ENCODE results near the gene MED12L. TPM values are rescaled to one million over a fixed set of nuclear protein-coding genes. Genes with fewer than 3 reads are reported as not detected.

The MED12L gene
- total and polyA plus RNA-seq, 7 donors: 0.16 to 0.71 (median 0.28) TPM; not detected in 2

DNA sequence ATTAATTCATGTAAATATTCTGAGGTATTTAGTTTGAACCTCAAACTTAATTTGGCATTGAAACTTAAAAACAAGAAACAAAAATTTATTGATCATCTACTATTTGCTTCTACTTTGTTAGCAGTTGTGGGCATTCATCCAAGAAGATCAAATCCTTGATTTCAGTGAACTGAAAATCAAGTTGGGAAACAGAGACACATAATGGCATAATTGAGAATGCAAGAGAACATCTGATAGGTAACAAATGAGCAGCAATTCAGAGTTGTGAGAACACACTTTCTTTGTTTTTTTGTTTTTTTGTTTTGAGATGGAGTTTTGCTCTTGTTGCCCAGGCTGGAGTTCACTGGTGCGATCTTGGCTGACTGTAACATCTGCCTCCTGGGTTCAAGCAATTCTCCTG, 33.9 kb upstream of the MED12L start:
- TF ChIP-seq POLR2A (IDR thresholded peaks at IDR 0.05) (no peak), POLR2AphosphoS5 (IDR thresholded peaks at IDR 0.05) (no peak), EP300 (IDR thresholded peaks at IDR 0.05) (no peak)
- TF ChIP-seq, protein P1, sequence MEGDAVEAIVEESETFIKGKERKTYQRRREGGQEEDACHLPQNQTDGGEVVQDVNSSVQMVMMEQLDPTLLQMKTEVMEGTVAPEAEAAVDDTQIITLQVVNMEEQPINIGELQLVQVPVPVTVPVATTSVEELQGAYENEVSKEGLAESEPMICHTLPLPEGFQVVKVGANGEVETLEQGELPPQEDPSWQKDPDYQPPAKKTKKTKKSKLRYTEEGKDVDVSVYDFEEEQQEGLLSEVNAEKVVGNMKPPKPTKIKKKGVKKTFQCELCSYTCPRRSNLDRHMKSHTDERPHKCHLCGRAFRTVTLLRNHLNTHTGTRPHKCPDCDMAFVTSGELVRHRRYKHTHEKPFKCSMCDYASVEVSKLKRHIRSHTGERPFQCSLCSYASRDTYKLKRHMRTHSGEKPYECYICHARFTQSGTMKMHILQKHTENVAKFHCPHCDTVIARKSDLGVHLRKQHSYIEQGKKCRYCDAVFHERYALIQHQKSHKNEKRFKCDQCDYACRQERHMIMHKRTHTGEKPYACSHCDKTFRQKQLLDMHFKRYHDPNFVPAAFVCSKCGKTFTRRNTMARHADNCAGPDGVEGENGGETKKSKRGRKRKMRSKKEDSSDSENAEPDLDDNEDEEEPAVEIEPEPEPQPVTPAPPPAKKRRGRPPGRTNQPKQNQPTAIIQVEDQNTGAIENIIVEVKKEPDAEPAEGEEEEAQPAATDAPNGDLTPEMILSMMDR (IDR thresholded peaks at IDR 0.05): no peak
- intact Hi-C loops (cut with DNase I): no loop called here
- WGBS, 2 donors: 91 to 93% methylated on average over 1 of the region's 1 CpG
- Histone ChIP-seq H3K9me3 (no peaks in the 10 kb centered on the region), H3K27me3 (no peaks in the 10 kb centered on the region), H3K36me3 (no peaks in the 10 kb centered on the region), H3K27ac (no peak overlapping the region), H3K4me1 (no peaks in the 10 kb centered on the region), H3K4me3 (no peak overlapping the region)
- no peak for DNase-seq

- WGBS, 2 donors: 77 to 80% methylated on average over 4 of the region's 4 CpGs
- intact Hi-C loops (cut with DNase I): no loop called here
These were observed 33.1 kb upstream of the MED12L start for GRCh38 chr3:151052346-151052745.

DNA sequence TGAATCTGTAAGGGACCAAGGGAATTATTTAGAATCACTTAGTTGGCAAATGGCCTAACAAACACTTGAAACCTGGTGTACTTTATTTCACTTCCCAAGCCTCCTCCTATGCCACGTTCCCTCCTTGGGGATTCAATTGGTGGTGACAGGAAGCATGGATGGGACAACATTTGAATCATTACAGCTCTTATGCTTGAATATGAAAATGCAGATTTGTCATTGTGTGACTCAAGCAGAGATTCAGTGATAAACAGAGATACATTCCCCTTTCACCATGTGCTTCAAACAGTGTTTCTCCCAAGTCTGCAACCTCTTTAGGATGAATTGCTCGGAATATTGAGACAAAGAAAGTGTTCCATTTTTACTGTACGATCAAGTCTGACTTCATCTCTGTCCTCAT, 32.7 kb upstream of the MED12L start:
- intact Hi-C loops (cut with DNase I): no loop called here
- Histone ChIP-seq H3K9me3 (no peaks in the 10 kb centered on the region), H3K36me3 (no peaks in the 10 kb centered on the region), H3K27me3 (no peaks in the 10 kb centered on the region), H3K27ac (no peak overlapping the region), H3K4me1 (no peaks in the 10 kb centered on the region), H3K4me3 (no peak overlapping the region)
- no peak for TF ChIP-seq POLR2A (IDR thresholded peaks at IDR 0.05)
- TF ChIP-seq POLR2AphosphoS5 (IDR thresholded peaks at IDR 0.05): no peak
- TF ChIP-seq, protein P1 (IDR thresholded peaks at IDR 0.05): no peak
- TF ChIP-seq EP300 (IDR thresholded peaks at IDR 0.05): no peak
- no peak for DNase-seq
- 84 to 90% methylated on average over 3 of the region's 3 CpGs for WGBS, 2 donors

More at GRCh38 chr3:151052346-151052745, 33.1 kb upstream of the MED12L start:
- no peak overlapping the region for H3K27ac ChIP-seq
- no peaks in the 10 kb centered on the region for H3K36me3 ChIP-seq
- H3K4me3 ChIP-seq: no peak overlapping the region
- no peaks in the 10 kb centered on the region for H3K9me3 ChIP-seq
- DNase-seq: no peak
- H3K4me1 ChIP-seq: no peaks in the 10 kb centered on the region
- no peaks in the 10 kb centered on the region for H3K27me3 ChIP-seq
- TF ChIP-seq POLR2AphosphoS5 (IDR thresholded peaks at IDR 0.05): no peak
- no peak for TF ChIP-seq EP300 (IDR thresholded peaks at IDR 0.05)
- TF ChIP-seq POLR2A (IDR thresholded peaks at IDR 0.05): no peak

DNA sequence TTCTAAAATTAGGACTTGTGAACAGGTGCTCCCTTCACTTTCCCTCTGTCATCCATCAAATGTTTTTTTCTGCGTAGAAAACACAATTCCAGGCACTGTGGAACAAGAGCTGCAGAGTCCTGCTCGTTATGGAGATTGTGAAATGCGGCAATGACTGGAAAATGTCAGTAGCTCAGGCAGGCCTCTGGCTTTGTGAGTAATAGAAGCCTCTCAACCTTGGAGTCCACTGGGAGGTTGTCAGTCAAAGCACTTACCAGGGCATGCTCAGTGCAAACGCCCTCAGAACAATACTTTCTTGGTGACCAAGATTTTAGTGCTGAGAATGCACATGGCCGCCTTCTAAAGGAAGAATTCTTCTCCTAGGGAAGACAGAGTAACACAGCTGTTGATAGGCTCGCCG, 26.7 kb upstream of the MED12L start:
- no peak overlapping the region for H3K4me3 ChIP-seq
- no peaks in the 10 kb centered on the region for H3K36me3 ChIP-seq
- 68 to 84% methylated on average over 7 of the region's 7 CpGs for WGBS, 2 donors
- H3K9me3 ChIP-seq: no peaks in the 10 kb centered on the region
- no peak for DNase-seq
- TF ChIP-seq EP300 (IDR thresholded peaks at IDR 0.05) (no peak), POLR2A (IDR thresholded peaks at IDR 0.05) (no peak), POLR2AphosphoS5 (IDR thresholded peaks at IDR 0.05) (no peak)
- TF ChIP-seq, protein P1 (IDR thresholded peaks at IDR 0.05): no peak
- intact Hi-C loops (cut with DNase I): no loop called here
- no peaks in the 10 kb centered on the region for H3K4me1 ChIP-seq
- no peaks in the 10 kb centered on the region for H3K27me3 ChIP-seq
- no peak overlapping the region for H3K27ac ChIP-seq

GRCh38 chr3:151062611-151063010, 22.9 kb upstream of the MED12L start:
- Histone ChIP-seq H3K9me3 (no peaks in the 10 kb centered on the region), H3K4me3 (no peak overlapping the region), H3K36me3 (no peaks in the 10 kb centered on the region), H3K27me3 (no peaks in the 10 kb centered on the region), H3K27ac (no peak overlapping the region), H3K4me1 (no peaks in the 10 kb centered on the region)
- intact Hi-C loops (cut with DNase I): no loop called here
- WGBS, 2 donors: 19 to 40% methylated on average over 1 of the region's 1 CpG
- TF ChIP-seq EP300 (IDR thresholded peaks at IDR 0.05) (no peak), POLR2AphosphoS5 (IDR thresholded peaks at IDR 0.05) (no peak), POLR2A (IDR thresholded peaks at IDR 0.05) (no peak)
- TF ChIP-seq, protein P1 (IDR thresholded peaks at IDR 0.05): no peak
- no peak for DNase-seq
